GM19023 (cell line): ENCODE data around the gene KRTAP10-2.
"Not testable (repeated sequence)": the region's sequence is repeated elsewhere in the genome, so short reads cannot be mapped to it uniquely, and the experiment has no call there.

ENCODE experiments used
- ATAC-seq: cut with Tn5 transposase; IDR thresholded peaks from one replicate; pipeline ENCODE4 v1.9.1; 2021; ENCODE audit warnings: mild to moderate bottlenecking, moderate library complexity; ENCODE audit not compliant: unreplicated experiment

The KRTAP10-2 gene

DNA sequence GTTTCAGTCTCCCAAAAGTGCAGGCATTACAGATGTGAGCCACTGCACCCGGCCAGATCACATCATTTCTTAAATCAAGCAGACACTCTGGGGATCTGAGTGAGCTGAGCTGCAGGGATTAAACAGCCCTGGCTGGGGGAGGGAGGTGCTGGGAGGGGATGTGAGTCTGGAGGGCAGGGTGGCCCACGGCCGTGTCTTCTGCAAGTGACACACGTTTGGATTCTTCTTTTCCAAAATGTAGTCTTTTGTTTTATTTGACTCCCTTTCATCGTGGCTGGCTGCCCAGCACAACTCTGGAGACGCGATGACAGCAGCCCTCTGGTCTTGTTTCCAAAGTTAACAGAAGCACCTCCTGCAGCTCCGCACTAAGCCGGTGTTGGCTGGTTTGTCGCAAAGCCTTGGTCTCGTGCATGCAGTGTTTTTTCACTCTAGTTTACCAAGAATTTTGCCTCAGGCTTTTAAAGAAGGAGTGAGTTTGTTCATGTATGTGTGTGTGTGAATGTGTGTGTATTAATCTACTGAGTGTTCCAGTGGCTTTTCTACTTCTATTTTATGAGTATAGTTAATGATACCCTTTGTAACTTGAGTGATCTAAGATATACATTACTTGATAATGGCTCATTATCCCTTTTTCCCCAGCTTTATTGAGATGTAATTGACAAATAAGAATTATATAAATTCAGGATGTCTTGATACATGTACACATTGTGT is 31.9 kb upstream of the KRTAP10-2 start:
- ATAC-seq, result no peak

DNA sequence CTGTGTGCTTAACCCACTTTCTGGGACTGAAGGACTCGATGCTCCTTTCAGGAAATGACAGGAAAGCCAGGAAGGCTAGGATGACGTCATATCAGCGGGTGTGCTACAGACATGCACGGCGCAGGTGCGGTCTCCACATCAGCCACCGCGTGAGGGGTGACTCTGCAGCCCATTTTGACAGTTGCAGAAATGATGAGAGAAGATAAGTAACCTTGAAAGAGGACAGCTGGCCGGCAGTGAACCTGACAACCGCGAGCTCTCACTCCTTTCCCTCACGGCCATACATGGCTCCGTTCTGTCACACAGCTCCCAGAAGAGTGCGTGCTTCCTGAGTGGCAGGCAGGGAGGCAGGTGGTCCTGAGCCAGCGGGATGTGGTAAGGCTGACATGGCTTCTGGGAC is 30.8 kb upstream of the KRTAP10-2 start:
- ATAC-seq, result no peak

DNA sequence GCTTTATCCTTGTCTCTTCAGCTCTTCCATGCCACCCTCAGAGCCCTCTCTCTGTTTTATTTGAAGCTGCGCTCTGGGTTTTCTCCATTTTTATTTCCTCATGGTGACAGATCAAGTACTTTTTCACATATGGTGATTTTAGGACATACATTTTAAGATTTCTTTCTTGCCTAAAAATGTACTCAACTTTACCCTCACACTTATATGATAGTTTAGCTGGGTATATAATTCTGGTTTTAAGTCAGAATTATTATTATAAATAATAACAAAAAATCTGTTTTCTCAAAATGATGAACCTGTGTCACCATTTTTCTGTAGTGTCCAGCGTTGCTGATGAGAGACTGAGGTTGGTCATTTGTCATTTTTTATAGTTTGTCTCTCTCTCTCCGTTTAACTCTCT is 29.9 kb upstream of the KRTAP10-2 start:
- ATAC-seq, result no peak

DNA sequence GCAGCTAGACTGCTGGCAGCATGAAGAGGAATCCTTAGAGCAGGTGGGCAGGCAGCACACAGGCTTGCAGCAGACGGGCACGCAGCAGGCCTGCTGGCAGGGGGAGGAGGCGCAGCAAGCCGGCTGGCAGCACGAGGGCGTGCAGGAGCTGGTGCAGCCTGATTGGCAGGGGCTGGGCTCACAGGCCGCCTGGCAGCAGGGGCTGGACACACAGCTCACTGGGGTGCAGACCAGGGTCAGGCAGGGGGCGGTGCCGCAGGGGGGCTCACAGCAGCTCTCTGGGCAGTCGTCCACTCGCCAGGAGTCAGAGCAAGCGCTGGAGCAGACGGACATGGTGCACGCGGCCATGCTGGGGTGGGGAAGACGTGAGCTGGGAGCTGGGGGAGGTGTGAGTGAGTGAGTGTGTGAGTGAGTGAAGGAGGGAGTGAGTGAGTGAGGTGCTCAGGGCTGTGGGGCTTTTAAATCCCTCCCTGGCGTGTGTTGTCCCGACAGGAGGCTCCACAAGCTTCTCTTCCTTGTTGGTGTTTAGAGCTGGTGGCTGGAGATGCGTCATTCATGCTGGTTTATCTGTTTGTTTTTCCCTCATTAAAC is 29.0 kb upstream of the KRTAP10-2 start, which contains the start of gene KRTAP10-5:
KRTAP10-5 (minus strand) TSS at position 374 of the 591 bp plus-strand sequence; CDS start at position 348, 26 bp downstream.
- ATAC-seq, result not testable (repeated sequence)

DNA sequence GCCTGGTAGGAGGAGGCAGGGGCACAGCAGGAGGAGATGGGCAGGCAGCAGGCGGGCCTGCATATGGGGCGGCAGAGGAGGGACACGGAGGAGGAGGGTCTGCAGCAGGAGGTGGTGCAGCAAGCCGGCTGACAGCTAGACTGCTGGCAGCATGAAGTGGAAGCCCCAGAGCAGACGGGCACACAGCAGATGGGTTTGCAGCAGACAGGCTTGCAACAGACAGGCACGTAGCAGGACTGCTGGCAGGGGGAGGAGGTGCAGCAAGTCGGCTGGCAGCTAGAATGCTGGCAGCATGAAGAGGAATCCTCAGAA is 28.5 kb upstream of the KRTAP10-2 start:
- no peak for ATAC-seq

- no peak for ATAC-seq
Observed at GRCh38 chr21:44579056-44579832, 27.9 kb upstream of the KRTAP10-2 start.

DNA sequence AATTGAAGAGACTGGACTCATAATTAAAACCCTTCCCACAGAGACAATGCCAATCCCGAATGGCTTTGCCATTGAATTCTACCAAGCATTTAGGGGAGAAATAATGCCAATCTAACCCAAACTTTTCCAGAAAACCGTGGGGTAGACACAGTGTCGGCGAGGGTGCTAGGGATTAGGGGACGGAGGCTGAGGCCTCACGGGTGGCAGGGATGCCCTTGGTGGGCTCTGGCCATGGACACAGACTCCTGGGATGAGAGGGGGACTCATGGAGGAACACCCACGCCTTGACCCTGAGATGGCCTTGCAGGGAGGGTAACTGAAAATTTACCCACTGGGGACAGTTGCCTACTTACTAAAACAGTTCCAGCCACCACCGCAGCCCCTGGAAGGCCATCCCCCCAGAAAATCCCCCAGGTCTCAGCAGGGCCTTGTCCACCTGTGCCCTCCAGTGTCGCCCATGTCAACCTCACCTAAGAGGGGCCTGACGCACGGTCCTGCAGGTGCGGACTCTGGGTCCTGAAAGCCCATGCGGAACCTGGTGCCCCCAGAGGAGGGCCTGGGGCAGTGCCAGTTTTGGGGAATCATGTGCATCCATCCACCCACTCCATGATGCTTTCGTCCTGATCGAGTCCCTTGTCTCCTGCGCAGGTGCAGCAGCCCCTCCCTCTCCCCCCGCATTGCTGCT is 27.2 kb upstream of the KRTAP10-2 start:
- no peak for ATAC-seq

- no peak for ATAC-seq
Observed at GRCh38 chr21:44576025-44576420, 24.7 kb upstream of the KRTAP10-2 start.

DNA sequence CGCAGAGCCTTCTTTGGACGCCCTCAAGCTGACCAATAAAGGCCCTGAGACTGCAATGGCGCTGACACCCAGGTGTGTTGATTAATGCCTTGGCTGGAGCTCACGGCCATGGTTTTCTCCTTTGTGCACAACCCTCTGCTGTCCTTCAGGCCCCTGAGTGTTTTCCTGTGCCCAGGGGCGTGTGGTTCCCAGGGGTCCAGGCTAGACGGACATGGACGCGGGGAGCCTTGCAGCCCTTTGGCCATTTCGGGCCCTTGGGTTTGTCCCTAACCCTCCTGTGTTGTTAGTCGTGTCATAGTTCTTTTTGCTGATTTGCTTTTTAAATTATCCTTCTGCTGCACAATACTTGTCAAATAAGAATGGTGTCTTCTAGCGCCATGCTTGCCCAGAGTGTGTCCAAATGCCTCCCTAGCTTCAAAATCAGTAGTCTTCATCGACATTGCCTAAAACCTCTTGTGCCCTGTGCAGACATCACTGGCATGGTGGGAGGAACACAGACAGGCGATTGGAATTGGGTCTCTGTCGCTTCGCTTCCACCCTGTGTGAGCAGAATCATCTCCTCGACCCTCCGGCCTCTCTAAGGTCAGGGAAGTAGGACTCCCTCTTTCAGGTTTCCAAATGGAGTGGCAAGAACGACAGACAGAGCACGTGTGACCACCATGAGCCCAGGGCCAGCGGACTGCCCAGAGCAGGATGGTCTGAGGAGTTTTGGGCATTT is 24.2 kb upstream of the KRTAP10-2 start:
- ATAC-seq, result no peak

DNA sequence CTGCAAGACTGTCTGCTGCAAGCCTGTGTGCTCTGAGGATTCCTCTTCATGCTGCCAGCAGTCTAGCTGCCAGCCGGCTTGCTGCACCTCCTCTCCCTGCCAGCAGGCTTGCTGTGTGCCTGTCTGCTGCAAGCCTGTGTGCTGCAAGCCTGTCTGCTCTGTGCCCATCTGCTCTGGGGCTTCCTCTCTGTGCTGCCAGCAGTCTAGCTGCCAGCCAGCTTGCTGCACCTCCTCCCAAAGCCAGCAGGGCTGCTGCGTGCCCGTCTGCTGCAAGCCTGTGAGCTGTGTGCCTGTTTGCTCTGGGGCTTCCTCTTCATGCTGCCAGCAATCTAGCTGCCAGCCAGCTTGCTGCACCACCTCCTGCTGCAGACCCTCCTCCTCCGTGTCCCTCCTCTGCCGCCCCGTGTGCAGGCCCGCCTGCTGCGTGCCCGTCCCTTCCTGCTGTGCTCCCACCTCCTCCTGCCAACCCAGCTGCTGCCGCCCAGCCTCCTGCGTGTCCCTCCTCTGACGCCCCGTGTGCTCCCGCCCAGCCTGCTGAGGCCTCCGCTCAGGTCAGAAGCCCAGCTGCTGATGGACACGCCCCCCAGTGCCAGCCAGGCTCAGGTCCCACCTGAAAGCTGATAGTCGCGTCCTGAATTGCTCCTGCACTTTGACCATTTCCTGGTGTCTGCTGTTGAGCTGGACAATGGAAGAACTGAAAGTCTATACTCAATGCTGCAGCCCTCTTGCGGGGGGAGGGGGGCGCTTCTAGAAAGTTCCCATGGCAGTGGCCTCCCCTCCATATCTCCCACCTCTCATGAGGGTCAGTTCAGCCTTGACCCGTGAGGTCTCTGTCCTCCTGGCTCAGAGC is 23.4 kb upstream of the KRTAP10-2 start:
- ATAC-seq, result no peak

- not testable (repeated sequence) for ATAC-seq
Observed at GRCh38 chr21:44573630-44574456, 22.5 kb upstream of the KRTAP10-2 start, which contains the start of gene KRTAP10-4. Gene KRTAP10-4 (plus strand): TSS chr21:44573729. CDS start chr21:44573759, 30 bp downstream.

DNA sequence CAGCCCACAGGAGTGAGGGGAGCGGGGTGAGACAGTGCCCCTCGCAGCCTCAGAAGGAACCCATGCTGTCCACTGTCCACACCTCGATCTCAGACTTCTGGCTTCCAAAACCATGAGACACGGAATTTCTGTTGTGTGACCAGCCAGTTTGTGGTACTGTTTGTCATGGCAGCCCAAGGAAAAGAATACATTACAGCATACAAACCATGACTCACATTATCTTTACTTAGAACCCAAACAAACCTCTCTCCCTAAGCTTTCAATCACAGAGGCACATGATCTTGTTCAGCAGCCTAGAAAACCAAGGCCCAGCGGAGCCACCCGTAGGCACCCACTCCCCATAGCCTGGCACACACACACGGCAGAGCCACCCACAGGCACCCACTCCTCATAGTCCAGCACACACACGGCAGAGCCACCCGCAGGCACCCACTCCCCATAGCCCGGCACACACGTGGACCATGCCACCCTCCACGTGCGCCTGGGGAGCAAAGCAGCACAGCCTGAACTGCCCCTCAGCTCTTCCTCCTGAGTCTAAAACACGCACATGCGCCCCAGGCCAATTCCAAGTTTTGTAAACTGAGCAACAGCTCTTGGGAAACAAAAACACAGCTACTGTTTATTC is 21.8 kb upstream of the KRTAP10-2 start:
- ATAC-seq, result no peak

GRCh38 chr21:44571844-44572782 is 20.8 kb upstream of the KRTAP10-2 start:
- no peak for ATAC-seq

DNA sequence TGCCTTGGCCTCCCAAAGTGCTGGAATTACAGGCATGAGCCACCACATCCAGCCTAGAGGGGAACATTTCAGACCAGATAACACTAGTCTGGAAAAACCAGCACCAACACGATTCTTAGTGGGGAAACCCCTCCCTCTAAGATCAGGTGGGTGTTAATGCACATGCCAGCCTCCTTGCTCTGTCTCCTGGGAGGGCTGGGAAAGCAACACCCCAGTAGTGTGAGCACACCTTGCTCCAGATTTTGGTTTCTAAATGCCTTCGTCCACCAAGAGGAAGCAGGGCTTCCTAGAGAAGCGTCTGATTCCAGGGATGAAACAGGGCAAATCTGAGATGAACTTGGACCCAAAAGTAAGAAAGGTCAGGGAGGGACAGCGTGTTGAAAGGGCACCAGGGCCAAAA is 20.0 kb upstream of the KRTAP10-2 start:
- no peak for ATAC-seq

DNA sequence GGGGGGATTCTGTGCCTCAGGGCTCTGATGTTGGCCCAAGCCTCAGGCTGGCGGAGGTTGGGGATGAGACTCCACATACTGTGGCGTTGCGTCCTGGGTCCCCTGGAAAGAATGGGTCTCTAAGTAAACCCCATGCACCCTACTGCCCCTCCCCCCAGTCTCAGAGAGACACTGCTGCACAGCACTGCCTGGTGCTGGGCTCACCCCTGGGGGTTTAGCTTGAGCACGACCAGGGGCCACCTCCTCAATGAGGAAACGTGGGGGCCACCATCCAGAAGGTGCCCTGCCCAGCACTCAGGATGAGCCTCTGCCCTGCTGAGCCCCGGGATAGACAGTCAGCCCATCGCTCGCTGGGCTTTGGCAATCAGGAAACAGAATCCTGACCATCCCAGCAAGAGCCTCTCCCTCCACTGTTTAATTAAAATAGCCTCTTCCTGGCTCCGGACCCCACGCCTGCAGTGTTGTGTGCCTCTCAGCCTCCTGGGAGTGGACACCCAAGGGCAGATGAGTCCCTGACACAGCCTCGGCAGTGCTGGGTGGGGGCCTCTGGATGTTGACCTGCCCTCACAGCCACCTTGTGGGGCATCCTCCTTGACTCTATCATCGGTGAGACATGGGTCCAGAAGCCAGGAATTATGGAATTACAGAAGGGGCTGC is 18.7 kb upstream of the KRTAP10-2 start:
- ATAC-seq, result no peak

GRCh38 chr21:44568667-44569556 is 17.6 kb upstream of the KRTAP10-2 start:
- no peak for ATAC-seq
